ENCODE measurements around the gene MADCAM1.

MADCAM1 gene

GRCh38 chr19:455851-456546 is 40.3 kb upstream of the MADCAM1 start:
- H2BK15ac ChIP-seq (ENCODE audit: low read length) = no peak overlapping the region
- no peak overlapping the region for H4K8ac ChIP-seq (ENCODE audit: low read depth, low read length)
- H2AFZ ChIP-seq (ENCODE audit: low read length) = no peak overlapping the region
- H3K9me3 ChIP-seq (replicated peaks in 1 of 2; ENCODE audit: control insufficient read depth in 2 of 2, insufficient read depth in 1 of 2, low read depth in 1 of 2, low read length in 2 of 2) = peaks cover 7 to 13% of the 10 kb centered on the region in 2 donors
- H2BK12ac ChIP-seq (ENCODE audit: low read length) = no peak overlapping the region
- peaks cover 12% of the 10 kb centered on the region for H3K79me1 ChIP-seq (ENCODE audit: low read depth, low read length)
- no peak overlapping the region for H3K9ac ChIP-seq (ENCODE audit: low read depth, low read length, poor library complexity)
- no peak overlapping the region for H3K27ac ChIP-seq (replicated peaks; ENCODE audit: low read length)
- no peak overlapping the region for H3K4me3 ChIP-seq (ENCODE audit: low read length in 2 of 2)
- H3K27me3 ChIP-seq (ENCODE audit: control insufficient read depth in 3 of 3, insufficient read depth in 3 of 3, low read depth in 1 of 3, low read length in 3 of 3) = peaks cover 0 to 7% (median 0%) of the 10 kb centered on the region in 3 experiments
- peaks cover 0 to 4% of the 10 kb centered on the region in 2 donors for H3K36me3 ChIP-seq (replicated peaks in 1 of 2; ENCODE audit: control insufficient read depth in 2 of 2, insufficient read depth in 2 of 2, low read length in 2 of 2)
- no peak overlapping the region for H3K14ac ChIP-seq (ENCODE audit: low read length)
- no peak overlapping the region for H3K4me2 ChIP-seq (ENCODE audit: insufficient read depth, low read length, poor library complexity, severe bottlenecking)
- H2BK120ac ChIP-seq (ENCODE audit: low read depth, low read length) = no peak overlapping the region
- no CpG with 5 or more reads among the region's 31 CpGs for WGBS, 2 donors (ENCODE audit: extremely low coverage in 2 of 2, insufficient read length in 2 of 2, insufficient replicate concordance in 1 of 2)
- H3K23ac ChIP-seq (ENCODE audit: low read depth, low read length, poor library complexity) = peak overlapping the region; percentile 10
- H3K18ac ChIP-seq (ENCODE audit: low read length) = no peak overlapping the region
- H2AK5ac ChIP-seq (ENCODE audit: low read depth, low read length) = peak overlapping the region; percentile 37
- H4K91ac ChIP-seq (ENCODE audit: low read depth, low read length, poor library complexity) = no peak overlapping the region
- H3K4ac ChIP-seq (ENCODE audit: low read length) = no peak overlapping the region
- peak overlapping the region; percentile 42 for H2BK5ac ChIP-seq (ENCODE audit: low read length)
- DNase-seq (ENCODE audit: low spot score) = no peak
- H3K4me1 ChIP-seq (ENCODE audit: control insufficient read depth in 2 of 2, insufficient read depth in 1 of 2, low read depth in 1 of 2, low read length in 2 of 2) = peaks cover 0 to 3% of the 10 kb centered on the region in 2 donors

- H2BK120ac ChIP-seq (ENCODE audit: low read depth, low read length) = no peak overlapping the region
- H2AFZ ChIP-seq (ENCODE audit: low read length) = no peak overlapping the region
- peaks cover 12% of the 10 kb centered on the region for H3K79me1 ChIP-seq (ENCODE audit: low read depth, low read length)
- H3K9ac ChIP-seq (ENCODE audit: low read depth, low read length, poor library complexity) = no peak overlapping the region
- no peak overlapping the region for H2BK12ac ChIP-seq (ENCODE audit: low read length)
- no peak overlapping the region for H3K4me3 ChIP-seq (ENCODE audit: low read length in 2 of 2)
- peaks cover 0 to 2% of the 10 kb centered on the region in 2 donors for H3K36me3 ChIP-seq (replicated peaks in 1 of 2; ENCODE audit: control insufficient read depth in 2 of 2, insufficient read depth in 2 of 2, low read length in 2 of 2)
- no peak overlapping the region for H3K23ac ChIP-seq (ENCODE audit: low read depth, low read length, poor library complexity)
- peaks cover 3 to 10% of the 10 kb centered on the region in 2 donors for H3K9me3 ChIP-seq (replicated peaks in 1 of 2; ENCODE audit: control insufficient read depth in 2 of 2, insufficient read depth in 1 of 2, low read depth in 1 of 2, low read length in 2 of 2)
- no peak for DNase-seq (ENCODE audit: low spot score)
- H2BK5ac ChIP-seq (ENCODE audit: low read length) = no peak overlapping the region
- H3K4me1 ChIP-seq (ENCODE audit: control insufficient read depth in 2 of 2, insufficient read depth in 1 of 2, low read depth in 1 of 2, low read length in 2 of 2) = peaks cover 4 to 6% of the 10 kb centered on the region in 2 donors
- H3K27ac ChIP-seq (replicated peaks; ENCODE audit: low read length) = no peak overlapping the region
- H3K14ac ChIP-seq (ENCODE audit: low read length) = no peak overlapping the region
- H3K18ac ChIP-seq (ENCODE audit: low read length) = no peak overlapping the region
- H3K27me3 ChIP-seq (ENCODE audit: control insufficient read depth in 3 of 3, insufficient read depth in 3 of 3, low read depth in 1 of 3, low read length in 3 of 3) = peaks cover 0 to 12% (median 3%) of the 10 kb centered on the region in 3 experiments
- H2BK15ac ChIP-seq (ENCODE audit: low read length) = no peak overlapping the region
- H3K4ac ChIP-seq (ENCODE audit: low read length) = no peak overlapping the region
- no peak overlapping the region for H4K8ac ChIP-seq (ENCODE audit: low read depth, low read length)
- no CpG with 5 or more reads among the region's 18 CpGs for WGBS, 2 donors (ENCODE audit: extremely low coverage in 2 of 2, insufficient read length in 2 of 2, insufficient replicate concordance in 1 of 2)
- H2AK5ac ChIP-seq (ENCODE audit: low read depth, low read length) = peak overlapping the region; percentile 37
- H3K4me2 ChIP-seq (ENCODE audit: insufficient read depth, low read length, poor library complexity, severe bottlenecking) = no peak overlapping the region
- no peak overlapping the region for H4K91ac ChIP-seq (ENCODE audit: low read depth, low read length, poor library complexity)
These were observed 39.7 kb upstream of the MADCAM1 start for GRCh38 chr19:456547-457110.

GRCh38 chr19:457636-458035 is 38.6 kb upstream of the MADCAM1 start:
- Histone ChIP-seq H4K8ac (ENCODE audit: low read depth, low read length) (no peak overlapping the region), H2BK15ac (ENCODE audit: low read length) (no peak overlapping the region), H2AK5ac (ENCODE audit: low read depth, low read length) (no peak overlapping the region), H3K4me1 (ENCODE audit: control insufficient read depth in 2 of 2, insufficient read depth in 1 of 2, low read depth in 1 of 2, low read length in 2 of 2) (peaks cover 5 to 10% of the 10 kb centered on the region in 2 donors), H2BK5ac (ENCODE audit: low read length) (peak overlapping the region; percentile 53), H4K91ac (ENCODE audit: low read depth, low read length, poor library complexity) (no peak overlapping the region), H3K36me3 (replicated peaks in 1 of 2; ENCODE audit: control insufficient read depth in 2 of 2, insufficient read depth in 2 of 2, low read length in 2 of 2) (no peaks in the 10 kb centered on the region), H3K27me3 (ENCODE audit: control insufficient read depth in 3 of 3, insufficient read depth in 3 of 3, low read depth in 1 of 3, low read length in 3 of 3) (peaks cover 0 to 21% (median 12%) of the 10 kb centered on the region in 3 experiments), H3K18ac (ENCODE audit: low read length) (no peak overlapping the region), H3K14ac (ENCODE audit: low read length) (peak overlapping the region; percentile 82), H3K4me2 (ENCODE audit: insufficient read depth, low read length, poor library complexity, severe bottlenecking) (no peak overlapping the region), H3K23ac (ENCODE audit: low read depth, low read length, poor library complexity) (no peak overlapping the region), H3K27ac (replicated peaks; ENCODE audit: low read length) (no peak overlapping the region), H3K9ac (ENCODE audit: low read depth, low read length, poor library complexity) (no peak overlapping the region), H2BK120ac (ENCODE audit: low read depth, low read length) (no peak overlapping the region), H3K4me3 (ENCODE audit: low read length in 2 of 2) (no peak overlapping the region), H3K9me3 (replicated peaks in 1 of 2; ENCODE audit: control insufficient read depth in 2 of 2, insufficient read depth in 1 of 2, low read depth in 1 of 2, low read length in 2 of 2) (peaks cover 3 to 7% of the 10 kb centered on the region in 2 donors), H2AFZ (ENCODE audit: low read length) (no peak overlapping the region), H3K79me1 (ENCODE audit: low read depth, low read length) (peaks cover 12% of the 10 kb centered on the region), H2BK12ac (ENCODE audit: low read length) (no peak overlapping the region), H3K4ac (ENCODE audit: low read length) (no peak overlapping the region)
- no peak for DNase-seq (ENCODE audit: low spot score)
- no CpG with 5 or more reads among the region's 30 CpGs for WGBS, 2 donors (ENCODE audit: extremely low coverage in 2 of 2, insufficient read length in 2 of 2, insufficient replicate concordance in 1 of 2)

Measured in neuronal stem cell (in vitro differentiated cells).